ENCODE data around the gene GTF2IRD1. TPM values are rescaled to one million over a fixed set of nuclear protein-coding genes. Genes with fewer than 3 reads are reported as not detected.

Gene GTF2IRD1
- total and polyA plus RNA-seq, 2 donors (not counting 1 experiment from before 2014, with no cell fraction given): 7.8 to 14.7 TPM

DNA sequence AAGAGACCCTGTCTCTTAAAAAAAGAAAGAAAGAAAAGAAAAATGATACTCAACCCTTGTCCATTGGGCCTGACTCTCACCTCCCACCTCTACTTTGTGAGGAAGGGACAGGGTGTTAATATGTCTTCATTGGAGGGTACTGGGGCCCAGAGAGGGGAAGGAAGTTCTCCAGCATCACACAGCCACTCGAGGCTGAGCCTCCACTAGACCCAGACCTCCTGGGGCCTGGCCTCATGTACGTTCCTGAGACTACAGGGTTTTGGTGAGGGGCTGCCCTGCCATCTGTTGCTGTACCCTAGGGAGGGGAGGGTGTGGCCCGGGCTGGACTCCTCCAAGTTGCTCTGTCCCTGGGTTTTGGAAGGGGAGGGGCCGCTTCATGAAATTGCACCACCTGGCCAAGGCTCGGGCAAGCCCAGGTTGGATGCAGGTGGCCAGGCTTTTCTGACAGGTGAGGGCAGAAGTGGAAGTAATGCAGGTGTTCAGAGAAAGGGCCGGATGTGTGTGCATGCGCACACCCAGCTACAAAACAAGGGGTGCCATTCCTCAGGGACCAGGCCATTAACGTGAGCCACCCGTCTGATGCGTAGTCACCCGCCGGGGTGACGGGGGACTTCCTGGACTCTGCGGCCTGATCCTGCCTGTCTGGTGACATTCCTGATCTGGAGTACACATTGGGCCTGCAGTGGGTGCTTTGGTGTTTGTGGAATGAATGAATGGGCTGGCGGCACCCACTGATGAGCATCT lies 21.7 kb downstream of the GTF2IRD1 start:
- no peak overlapping the region for H3K27ac ChIP-seq (ENCODE audit: insufficient read depth, low read length)
- no peak overlapping the region for H3K9ac ChIP-seq (ENCODE audit: insufficient read depth, low read length)
- H3K36me3 ChIP-seq (ENCODE audit: control insufficient read depth, insufficient read depth, low read length): no peaks in the 10 kb centered on the region
- H2AFZ ChIP-seq (ENCODE audit: low read length): no peak overlapping the region
- no peaks in the 10 kb centered on the region for H4K20me1 ChIP-seq (ENCODE audit: control insufficient read depth, extremely low read depth, insufficient read depth, low read length)
- H3K9me3 ChIP-seq (ENCODE audit: control insufficient read depth, insufficient read depth, low read depth, low read length): no peaks in the 10 kb centered on the region
- H3K27me3 ChIP-seq (ENCODE audit: control insufficient read depth, insufficient read depth, low read length): no peaks in the 10 kb centered on the region
- DNase-seq (ENCODE audit: low read depth in 2 of 2): no peak
- H3K4me1 ChIP-seq (ENCODE audit: control insufficient read depth, extremely low read depth, insufficient read depth, low read length): peaks cover 15% of the 10 kb centered on the region
- no peak overlapping the region for H3K4me2 ChIP-seq (ENCODE audit: extremely low read depth, insufficient read depth, low read length)
- H3K4me3 ChIP-seq (replicated peaks in 1 of 4; ENCODE audit: control extremely low read depth in 1 of 4, insufficient read depth in 1 of 4, low read depth in 3 of 4, low read length in 4 of 4): no peak overlapping the region
- H3K79me2 ChIP-seq (ENCODE audit: control insufficient read depth, insufficient read depth, low read length): peaks cover 2% of the 10 kb centered on the region
- TF ChIP-seq, protein P1, sequence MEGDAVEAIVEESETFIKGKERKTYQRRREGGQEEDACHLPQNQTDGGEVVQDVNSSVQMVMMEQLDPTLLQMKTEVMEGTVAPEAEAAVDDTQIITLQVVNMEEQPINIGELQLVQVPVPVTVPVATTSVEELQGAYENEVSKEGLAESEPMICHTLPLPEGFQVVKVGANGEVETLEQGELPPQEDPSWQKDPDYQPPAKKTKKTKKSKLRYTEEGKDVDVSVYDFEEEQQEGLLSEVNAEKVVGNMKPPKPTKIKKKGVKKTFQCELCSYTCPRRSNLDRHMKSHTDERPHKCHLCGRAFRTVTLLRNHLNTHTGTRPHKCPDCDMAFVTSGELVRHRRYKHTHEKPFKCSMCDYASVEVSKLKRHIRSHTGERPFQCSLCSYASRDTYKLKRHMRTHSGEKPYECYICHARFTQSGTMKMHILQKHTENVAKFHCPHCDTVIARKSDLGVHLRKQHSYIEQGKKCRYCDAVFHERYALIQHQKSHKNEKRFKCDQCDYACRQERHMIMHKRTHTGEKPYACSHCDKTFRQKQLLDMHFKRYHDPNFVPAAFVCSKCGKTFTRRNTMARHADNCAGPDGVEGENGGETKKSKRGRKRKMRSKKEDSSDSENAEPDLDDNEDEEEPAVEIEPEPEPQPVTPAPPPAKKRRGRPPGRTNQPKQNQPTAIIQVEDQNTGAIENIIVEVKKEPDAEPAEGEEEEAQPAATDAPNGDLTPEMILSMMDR (conservative IDR thresholded peaks at IDR 0.05 in 1 of 2, IDR thresholded peaks at IDR 0.05 in 1 of 2; ENCODE audit: low read depth in 1 of 2, low read length in 2 of 2): no peak

DNA sequence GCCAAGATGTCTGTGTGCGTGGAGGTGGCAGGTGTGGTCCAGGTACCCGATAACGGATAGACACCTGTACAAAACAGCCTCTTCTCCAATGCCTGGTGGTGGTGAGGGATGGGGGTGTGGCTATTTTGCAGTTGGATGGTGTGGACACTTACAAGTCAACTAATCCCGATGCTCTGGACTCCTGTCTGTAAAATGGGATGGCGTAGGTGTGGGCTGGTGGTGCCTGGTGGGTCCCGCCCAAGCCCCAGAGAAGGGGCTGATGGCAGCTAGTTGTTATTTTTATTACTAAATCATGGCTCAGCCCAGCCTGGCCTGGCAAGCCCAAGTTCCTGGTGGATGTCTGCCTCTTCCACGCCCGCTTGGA lies 22.3 kb downstream of the GTF2IRD1 start:
- Histone ChIP-seq H3K9me3 (ENCODE audit: control insufficient read depth, insufficient read depth, low read depth, low read length) (no peaks in the 10 kb centered on the region), H3K4me2 (ENCODE audit: extremely low read depth, insufficient read depth, low read length) (no peak overlapping the region), H3K4me1 (ENCODE audit: control insufficient read depth, extremely low read depth, insufficient read depth, low read length) (peaks cover 19% of the 10 kb centered on the region), H3K27ac (ENCODE audit: insufficient read depth, low read length) (no peak overlapping the region), H3K9ac (ENCODE audit: insufficient read depth, low read length) (no peak overlapping the region), H3K36me3 (ENCODE audit: control insufficient read depth, insufficient read depth, low read length) (no peaks in the 10 kb centered on the region), H3K4me3 (replicated peaks in 1 of 4; ENCODE audit: control extremely low read depth in 1 of 4, insufficient read depth in 1 of 4, low read depth in 3 of 4, low read length in 4 of 4) (no peak overlapping the region), H3K79me2 (ENCODE audit: control insufficient read depth, insufficient read depth, low read length) (peaks cover 2% of the 10 kb centered on the region), H2AFZ (ENCODE audit: low read length) (no peak overlapping the region), H4K20me1 (ENCODE audit: control insufficient read depth, extremely low read depth, insufficient read depth, low read length) (no peaks in the 10 kb centered on the region), H3K27me3 (ENCODE audit: control insufficient read depth, insufficient read depth, low read length) (no peaks in the 10 kb centered on the region)
- no peak for DNase-seq (ENCODE audit: low read depth in 2 of 2)
- TF ChIP-seq, protein P1 (conservative IDR thresholded peaks at IDR 0.05 in 1 of 2, IDR thresholded peaks at IDR 0.05 in 1 of 2; ENCODE audit: low read depth in 1 of 2, low read length in 2 of 2): no peak
- no peak for TF ChIP-seq EZH2 (IDR thresholded peaks at IDR 0.05; ENCODE audit: low read length, missing control alignments)

DNA sequence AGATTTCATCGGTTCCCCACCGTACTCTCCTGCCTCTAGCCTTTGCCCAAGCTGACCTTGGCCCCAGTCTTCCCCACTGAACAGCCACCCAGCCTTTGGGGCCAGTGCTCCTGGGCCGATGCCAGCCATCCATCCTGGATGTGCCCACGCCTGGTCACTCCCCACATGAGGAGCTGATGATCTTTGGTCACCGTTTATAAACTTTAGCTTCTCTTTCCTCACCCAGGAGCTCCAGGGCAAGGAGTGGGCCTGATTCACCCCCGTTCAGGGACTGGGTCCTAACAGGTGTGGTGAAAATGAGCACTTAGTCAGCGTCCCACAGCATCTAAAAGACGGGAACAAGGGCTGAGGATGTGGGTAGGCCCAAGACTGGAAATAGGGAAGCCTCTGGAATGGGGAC lies 22.9 kb downstream of the GTF2IRD1 start:
- Histone ChIP-seq H3K9ac (ENCODE audit: insufficient read depth, low read length) (no peak overlapping the region), H3K79me2 (ENCODE audit: control insufficient read depth, insufficient read depth, low read length) (peaks cover 2% of the 10 kb centered on the region), H3K4me1 (ENCODE audit: control insufficient read depth, extremely low read depth, insufficient read depth, low read length) (peaks cover 21% of the 10 kb centered on the region), H2AFZ (ENCODE audit: low read length) (no peak overlapping the region), H3K9me3 (ENCODE audit: control insufficient read depth, insufficient read depth, low read depth, low read length) (no peaks in the 10 kb centered on the region), H3K4me3 (replicated peaks in 1 of 4; ENCODE audit: control extremely low read depth in 1 of 4, insufficient read depth in 1 of 4, low read depth in 3 of 4, low read length in 4 of 4) (no peak overlapping the region), H3K27me3 (ENCODE audit: control insufficient read depth, insufficient read depth, low read length) (no peaks in the 10 kb centered on the region), H3K4me2 (ENCODE audit: extremely low read depth, insufficient read depth, low read length) (no peak overlapping the region), H4K20me1 (ENCODE audit: control insufficient read depth, extremely low read depth, insufficient read depth, low read length) (no peaks in the 10 kb centered on the region), H3K36me3 (ENCODE audit: control insufficient read depth, insufficient read depth, low read length) (no peaks in the 10 kb centered on the region), H3K27ac (ENCODE audit: insufficient read depth, low read length) (no peak overlapping the region)
- TF ChIP-seq, protein P1 (conservative IDR thresholded peaks at IDR 0.05 in 1 of 2, IDR thresholded peaks at IDR 0.05 in 1 of 2; ENCODE audit: low read depth in 1 of 2, low read length in 2 of 2): no peak
- TF ChIP-seq EZH2 (IDR thresholded peaks at IDR 0.05; ENCODE audit: low read length, missing control alignments): no peak
- no peak for DNase-seq (ENCODE audit: low read depth in 2 of 2)
